ENCODE results near the gene PEX1. TPM values are rescaled to one million over a fixed set of nuclear protein-coding genes. Genes with fewer than 3 reads are reported as not detected.

The PEX1 gene
- total and polyA plus RNA-seq, 9 of the 15 experiments (the other 6 are each of a cell fraction or from before 2014, with no cell fraction given) = 9.4 to 32.2 (median 19.9) TPM

- TF ChIP-seq DIDO1 (tag; IDR thresholded peaks at IDR 0.05; ENCODE audit: low read depth) = no peak
- TF ChIP-seq PREB (CRISPR knock-in tag; IDR thresholded peaks at IDR 0.05) = no peak
- TF ChIP-seq FOXP1 (CRISPR knock-in tag; IDR thresholded peaks at IDR 0.05) = no peak
- no peak for TF ChIP-seq HIVEP1 (CRISPR knock-in tag; IDR thresholded peaks at IDR 0.05)
- TF ChIP-seq PPARD (CRISPR knock-in tag; IDR thresholded peaks at IDR 0.05) = no peak
- TF ChIP-seq GATAD2A (IDR thresholded peaks at IDR 0.05) = no peak
- TF ChIP-seq XRCC3 (IDR thresholded peaks at IDR 0.05) = no peak
- TF ChIP-seq CHD4 (IDR thresholded peaks at IDR 0.05; ENCODE audit: insufficient read depth, insufficient replicate concordance, low read depth, low read length, poor library complexity, severe bottlenecking) = no peak
- no peak for TF ChIP-seq CEBPG (CRISPR knock-in tag; IDR thresholded peaks at IDR 0.05)
- TF ChIP-seq CEBPG (tag; conservative IDR thresholded peaks at IDR 0.05 in 1 of 2, IDR thresholded peaks at IDR 0.05 in 1 of 2) = peak in 1 of 2 experiments; percentile 71; a peak in 2 of 4 replicates
- TF ChIP-seq ZNF175 (CRISPR knock-in tag; IDR thresholded peaks at IDR 0.05; ENCODE audit: low read depth) = no peak
- TF ChIP-seq MNT (conservative IDR thresholded peaks at IDR 0.05) = peak in 1 of 2 experiments; percentile 34; a peak in 3 of 4 replicates
- TF ChIP-seq GTF2A2 (tag; IDR thresholded peaks at IDR 0.05) = no peak
- no peak for TF ChIP-seq YBX1 (IDR thresholded peaks at IDR 0.05)
- TF ChIP-seq DMBX1 (CRISPR knock-in tag; IDR thresholded peaks at IDR 0.05; ENCODE audit: borderline replicate concordance) = no peak
- no peak; the same call in 1 of the 2 replicates for TF ChIP-seq RNF219 (CRISPR knock-in tag; IDR thresholded peaks at IDR 0.05)
- TF ChIP-seq SAFB2 (IDR thresholded peaks at IDR 0.05; ENCODE audit: borderline replicate concordance, low read depth, low read length, severe bottlenecking) = no peak
- no peak for TF ChIP-seq ZNF507 (tag; conservative IDR thresholded peaks at IDR 0.05)
- peak; percentile 86; the same call in 1 of the 2 replicates for TF ChIP-seq POLR2AphosphoS2 (IDR thresholded peaks at IDR 0.05; ENCODE audit: low read length)
- no peak for TF ChIP-seq SAP30 (IDR thresholded peaks at IDR 0.05; ENCODE audit: borderline replicate concordance, insufficient read depth, low read depth, low read length, poor library complexity, severe bottlenecking)
- no peak for TF ChIP-seq THAP12 (CRISPR knock-in tag; IDR thresholded peaks at IDR 0.05)
Observed at GRCh38 chr7:92448205-92448747, 80.0 kb downstream of the PEX1 start (continued).

Data from K562 (cell line).